NCI-H526 treated with DMSO at 0.1 percent for 48 hours (cell line): Measurements from ENCODE around the gene THRB.

Experiments used
- DNase-seq: peaks from one replicate; lab custom pipeline; 2025; lab: John Stamatoyannopoulos, UW

The THRB gene

GRCh38 chr3:24181256-24181655, 313.4 kb downstream of the THRB start:
- DNase-seq: no peak

- no peak for DNase-seq
These were observed 314.0 kb downstream of the THRB start for GRCh38 chr3:24180616-24181015.

DNA sequence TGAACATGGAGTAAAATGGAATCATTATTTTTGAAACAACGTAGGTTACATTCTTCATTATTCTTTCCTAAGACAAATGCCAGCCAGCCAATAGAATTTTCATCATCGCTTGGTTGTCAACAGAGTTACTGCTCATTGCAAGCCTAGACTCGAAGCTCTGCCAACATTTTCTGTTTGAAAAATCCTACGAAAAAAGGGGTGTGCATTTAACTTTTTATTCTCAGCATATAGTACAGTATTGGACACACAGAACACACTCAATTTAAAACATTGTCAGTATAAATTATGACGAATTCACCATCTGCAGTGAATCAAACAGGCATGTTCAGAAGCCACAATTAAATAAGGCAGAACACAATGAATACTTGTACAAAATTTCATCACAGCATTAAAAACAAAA, 317.4 kb downstream of the THRB start:
- DNase-seq: no peak

GRCh38 chr3:24174614-24175013, 320.0 kb downstream of the THRB start:
- no peak for DNase-seq

GRCh38 chr3:24168977-24169376, 325.7 kb downstream of the THRB start:
- no peak for DNase-seq

DNA sequence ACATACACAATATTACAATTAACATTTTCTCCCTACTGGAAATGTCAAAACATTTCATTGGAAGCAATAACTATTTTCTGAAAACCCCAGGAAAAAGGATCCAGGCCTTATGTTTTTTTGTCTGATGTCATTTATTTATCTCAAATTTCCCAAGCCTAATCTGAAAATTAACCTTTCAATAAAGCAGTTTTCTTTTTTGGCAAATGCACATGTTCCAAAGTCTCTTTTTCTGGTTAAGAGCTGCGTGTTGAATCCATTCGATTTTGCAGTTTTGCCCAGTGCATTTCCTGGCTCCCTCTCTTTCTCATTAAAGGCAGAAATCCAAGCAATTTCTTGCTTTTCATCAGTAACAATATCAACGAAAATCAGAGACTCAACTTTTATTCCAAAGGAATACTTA, 327.2 kb downstream of the THRB start:
- no peak for DNase-seq

GRCh38 chr3:24166515-24166914, 328.1 kb downstream of the THRB start:
- DNase-seq: no peak

GRCh38 chr3:24165603-24165982, 329.1 kb downstream of the THRB start:
- no peak for DNase-seq

DNA sequence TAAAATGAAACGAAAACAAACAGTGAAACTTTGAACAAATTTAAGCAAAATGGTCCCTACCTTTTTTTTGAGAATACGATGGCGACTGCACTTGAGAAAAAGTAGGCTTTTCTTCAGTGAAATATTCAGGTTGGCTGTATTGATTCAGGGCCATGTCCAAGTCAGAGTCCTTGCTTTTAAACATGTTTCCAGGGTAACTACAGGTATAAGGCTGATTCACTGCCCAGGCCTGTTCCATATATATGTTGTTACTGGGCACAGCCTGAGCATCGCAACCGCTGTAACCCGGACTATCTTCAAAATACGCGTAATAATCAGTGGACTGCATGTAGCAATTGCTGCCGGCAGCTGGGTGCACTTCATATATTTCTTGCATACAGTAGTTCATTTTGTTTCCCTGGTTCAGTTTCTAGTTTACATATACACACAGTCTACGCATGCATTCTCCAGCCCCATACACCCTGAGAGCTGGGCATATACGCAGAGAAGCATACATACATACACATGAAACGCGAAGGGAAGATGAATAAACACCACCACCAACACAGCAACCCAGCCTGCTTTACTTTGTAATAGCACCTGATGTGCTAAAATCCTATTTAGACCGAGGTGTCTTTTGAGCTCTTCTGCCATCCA, 329.6 kb downstream of the THRB start:
- DNase-seq: no peak

DNA sequence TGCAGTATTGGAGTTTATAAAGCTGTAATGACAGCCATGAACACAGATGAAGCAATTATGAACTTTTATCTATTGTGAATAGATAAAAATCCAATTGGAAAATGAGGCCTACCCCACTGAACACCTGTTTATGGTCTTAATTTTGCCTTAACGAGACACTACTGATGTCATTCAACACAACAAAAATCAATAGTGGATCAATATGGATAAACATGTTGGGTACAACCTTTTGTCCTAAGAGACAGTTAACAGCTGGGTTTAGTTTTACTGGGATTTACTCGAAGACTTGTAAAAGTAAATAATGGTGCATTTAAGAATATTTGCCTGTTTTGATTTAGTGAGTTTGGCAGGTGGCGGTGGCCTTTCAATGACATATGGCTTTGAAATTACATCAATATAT, 331.7 kb downstream of the THRB start:
- DNase-seq: no peak

DNA sequence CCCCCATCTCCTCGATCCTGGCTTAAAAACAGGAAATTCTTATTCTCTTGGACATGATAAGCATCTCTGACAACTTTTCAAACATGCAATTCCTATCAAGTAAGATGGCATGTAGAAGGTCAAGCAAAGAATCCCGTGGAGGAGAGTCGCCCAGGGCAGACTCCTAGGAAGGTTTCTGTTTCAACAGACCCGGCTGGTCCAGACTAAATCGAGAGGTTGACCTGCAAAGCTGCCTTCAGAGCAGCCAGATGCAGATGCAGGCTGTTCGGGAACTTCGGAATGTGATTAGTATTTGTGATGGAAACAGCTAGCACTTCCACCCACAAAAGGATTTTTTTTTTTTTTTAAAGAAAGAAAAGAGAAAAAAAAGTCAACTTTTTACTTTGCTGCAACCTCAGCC, 332.8 kb downstream of the THRB start:
- no peak for DNase-seq

GRCh38 chr3:24160424-24161095, 334.1 kb downstream of the THRB start:
- DNase-seq: no peak

DNA sequence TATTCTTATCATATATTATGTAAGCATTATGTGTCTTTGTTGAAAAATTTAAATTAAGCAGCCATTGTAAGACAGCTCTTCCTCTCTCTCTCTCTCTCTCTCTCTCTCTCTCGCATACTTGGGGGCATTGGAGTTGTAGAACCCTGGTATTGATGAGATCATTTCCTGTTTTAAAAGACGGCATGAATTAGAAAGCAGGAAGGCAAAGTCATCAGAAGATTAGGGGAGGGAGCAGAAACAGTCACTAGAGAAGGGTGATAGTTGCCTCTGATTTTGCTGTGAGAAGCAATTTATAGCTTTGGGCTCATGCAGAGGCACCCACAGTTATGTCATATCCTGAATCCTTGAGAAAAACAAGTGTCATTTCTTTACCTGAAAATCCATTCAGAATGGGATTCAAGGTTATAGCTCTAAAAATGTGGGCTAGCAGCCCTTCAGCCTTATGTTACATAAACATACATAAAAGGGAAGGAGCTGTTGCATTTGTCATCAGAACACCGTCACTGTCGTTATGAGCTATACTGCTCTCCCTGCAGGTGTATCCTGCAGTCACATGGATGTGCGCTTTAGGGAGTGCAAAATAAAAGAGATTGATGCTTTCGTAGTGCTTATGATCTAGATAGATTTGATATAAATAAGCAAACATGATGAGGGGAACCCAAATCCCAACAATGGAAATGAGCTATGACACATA, 335.7 kb downstream of the THRB start:
- DNase-seq: no peak

- DNase-seq: no peak
These were observed 337.5 kb downstream of the THRB start for GRCh38 chr3:24157106-24157505.

DNA sequence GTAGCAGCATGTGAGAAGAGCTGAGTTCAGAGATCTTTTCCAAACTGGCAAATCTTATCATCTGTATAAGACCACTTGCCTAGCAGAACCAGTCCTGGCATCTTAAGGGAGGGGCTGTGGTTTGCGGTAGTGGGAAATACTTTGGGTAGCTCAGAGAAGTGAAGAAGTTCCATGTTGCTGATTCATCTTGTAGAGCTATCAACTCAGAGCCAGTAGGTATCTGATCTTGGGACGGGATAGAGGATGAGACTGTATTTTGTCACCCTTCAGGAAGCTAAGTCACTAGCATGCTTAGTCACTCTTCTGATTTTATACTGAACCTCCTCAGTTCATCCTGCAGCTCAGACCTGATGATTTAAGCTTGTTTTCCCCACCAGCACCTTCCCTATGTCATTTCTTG, 338.2 kb downstream of the THRB start:
- DNase-seq: no peak

DNA sequence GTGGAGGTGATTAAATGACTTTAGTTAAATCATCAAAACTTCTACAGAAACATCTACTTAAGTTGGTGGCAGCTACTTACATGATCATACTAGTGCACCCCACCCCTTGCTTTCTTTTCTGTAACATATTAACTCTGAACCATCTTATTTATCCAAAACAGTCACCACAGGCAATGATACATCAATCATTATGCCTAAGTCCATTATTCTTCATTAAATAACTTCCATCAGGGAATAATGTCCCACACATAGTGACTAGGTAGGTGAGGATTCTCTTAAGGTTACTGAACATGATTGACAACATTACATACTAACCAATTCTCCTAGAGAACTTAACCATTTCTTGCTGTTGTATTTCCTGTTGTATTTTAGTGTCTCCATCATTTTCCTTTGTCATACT, 339.4 kb downstream of the THRB start:
- no peak for DNase-seq

- no peak for DNase-seq
These were observed 339.9 kb downstream of the THRB start for GRCh38 chr3:24154781-24155180.

GRCh38 chr3:24154013-24154695, 340.5 kb downstream of the THRB start:
- DNase-seq: no peak

GRCh38 chr3:24151594-24151993, 343.1 kb downstream of the THRB start:
- DNase-seq: no peak

DNA sequence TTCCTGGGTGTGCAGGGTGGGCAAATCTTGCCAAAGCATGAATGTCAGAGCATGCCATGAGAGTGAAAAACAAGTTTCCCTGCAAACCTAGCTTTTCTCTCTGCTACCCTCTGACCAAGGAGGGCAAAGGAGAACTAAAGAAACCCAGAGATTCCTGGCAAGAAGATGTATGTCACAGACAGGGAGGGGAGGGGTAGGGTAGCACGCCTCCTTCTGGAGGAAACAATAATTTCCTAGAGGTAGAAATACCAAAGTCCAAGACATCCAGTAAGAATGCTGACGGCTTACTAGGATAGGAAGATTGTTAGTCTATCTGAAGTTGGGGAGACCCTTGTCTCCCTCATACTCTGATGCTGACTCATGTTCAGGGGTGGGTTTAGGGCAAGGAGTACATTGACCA, 345.6 kb downstream of the THRB start:
- no peak for DNase-seq

- DNase-seq: no peak
These were observed 348.4 kb downstream of the THRB start for GRCh38 chr3:24145981-24146822.

- DNase-seq: no peak
These were observed 349.2 kb downstream of the THRB start for GRCh38 chr3:24145481-24145880.
